Muscle of leg (tissue), 11 donors: ENCODE measurements around the gene CLMN. TPM values are rescaled to one million over a fixed set of nuclear protein-coding genes. Genes with fewer than 3 reads are reported as not detected.
A peak's percentile ranks its signal among the peaks of the same experiment; 100 is the strongest.

Source experiments
- DNase-seq: peaks from one replicate; pipeline ENCODE4 v3.0.0; 2013
- H3K27ac ChIP-seq: one replicate; pipeline ENCODE4 v1.5.1; 2013; ENCODE audit warnings: mild to moderate bottlenecking, low read length, control low read depth
- H3K27me3 ChIP-seq: one replicate; pipeline ENCODE4 v1.6.1; 2013; ENCODE audit warnings: low read length; ENCODE audit not compliant: control insufficient read depth, insufficient read depth
- H3K36me3 ChIP-seq: one replicate; pipeline ENCODE4 v1.6.1; 2013; ENCODE audit warnings: low read length; ENCODE audit not compliant: control insufficient read depth, insufficient read depth
- H3K4me1 ChIP-seq: one replicate; pipeline ENCODE4 v1.6.1; 2013; ENCODE audit warnings: low read length; ENCODE audit not compliant: control insufficient read depth, insufficient read depth
- H3K4me3 ChIP-seq: one replicate; pipeline ENCODE4 v1.5.1; 2013; ENCODE audit warnings: low read length, control low read depth
- H3K9me3 ChIP-seq: replicated peaks from 2 replicates; pipeline ENCODE4 v1.6.1; 2013; ENCODE audit warnings: low read depth, low read length; ENCODE audit not compliant: control insufficient read depth
- WGBS: methylation state at CpG from one replicate; pipeline ENCODE4 v1.1.5; 2013; ENCODE audit warnings: missing lambda C conversion rate; ENCODE audit not compliant: insufficient coverage; 5-methylcytosine and 5-hydroxymethylcytosine counted together
- polyA plus RNA-seq, 8 donors: library from polyadenylated mRNA; unstranded; fragments of 120-200 nt; gene quantifications; one replicate each; pipeline versions ENCODE4 v1.2.1 to v1.2.3, GENCODE V29; 2013; ENCODE audit warnings: inconsistent platforms in 1 of 8, low replicate concordance in 1 of 8; ENCODE audit not compliant: insufficient read length in 8 of 8, insufficient read depth in 1 of 8
- total RNA-seq: library from RNA; stranded (reverse); fragments of 120-200 nt; gene quantifications from one replicate; pipeline ENCODE4 v1.2.4, GENCODE V29; 2013

Gene CLMN
- total and polyA plus RNA-seq, 9 donors: 2.1 to 4.0 (median 2.8) TPM

DNA sequence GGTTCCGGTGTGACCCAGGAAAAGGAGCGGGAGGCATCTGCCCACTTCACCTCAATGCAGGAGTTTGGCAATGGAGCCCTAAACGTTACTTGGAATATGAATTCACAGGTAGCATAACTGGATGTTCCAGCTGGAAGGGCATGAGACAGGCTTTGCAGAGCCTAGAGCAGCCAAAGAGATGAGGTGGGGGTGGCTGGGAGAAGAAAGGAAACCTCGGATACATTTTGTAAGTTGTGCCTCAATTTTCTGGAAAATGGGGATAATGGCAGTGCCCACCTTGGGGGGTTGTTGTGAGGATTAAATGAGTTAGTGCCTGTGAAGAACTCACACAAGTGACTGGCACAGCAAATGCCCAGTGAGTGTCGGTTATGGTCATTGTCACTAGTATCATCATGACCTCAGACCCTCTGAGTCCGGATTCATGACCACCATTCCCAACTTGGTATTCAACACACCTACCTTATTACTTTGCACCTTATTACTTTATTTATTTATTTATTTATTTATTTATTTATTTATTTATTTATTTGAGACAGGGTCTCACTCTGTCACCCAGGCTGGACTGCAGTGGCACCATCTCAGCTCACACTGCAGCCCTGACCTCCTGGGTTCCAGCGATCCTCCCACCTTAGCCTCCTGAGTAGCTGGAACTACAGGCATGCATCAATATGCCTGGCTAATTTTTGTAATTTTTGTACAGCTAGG, 56.0 kb downstream of the CLMN start:
- Histone ChIP-seq H3K27ac (no peak overlapping the region), H3K36me3 (no peaks in the 10 kb centered on the region), H3K4me3 (no peak overlapping the region), H3K9me3 (no peaks in the 10 kb centered on the region), H3K4me1 (peaks cover 41% of the 10 kb centered on the region), H3K27me3 (peaks cover 2% of the 10 kb centered on the region)
- no peak for DNase-seq
- WGBS: 92% methylated on average over 5 of the region's 7 CpGs

DNA sequence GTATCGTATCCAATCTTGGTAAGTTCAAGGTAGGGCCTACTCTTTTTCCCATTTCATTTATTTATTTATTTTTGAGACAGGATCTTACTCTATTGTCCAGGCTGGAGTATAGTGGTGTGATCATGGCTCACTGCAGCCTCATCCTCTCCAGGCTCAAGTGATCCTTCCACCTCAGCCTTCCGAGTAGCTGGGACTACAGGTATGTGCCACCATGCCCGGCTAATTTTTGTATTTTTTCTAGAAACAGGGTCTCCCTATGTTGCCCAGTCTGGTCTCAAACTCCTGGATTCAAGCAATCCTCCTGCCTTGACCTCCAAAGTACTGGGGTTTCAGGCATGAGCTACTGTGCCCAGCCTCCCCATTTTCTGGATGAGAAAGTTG, 57.2 kb downstream of the CLMN start:
- H3K4me3 ChIP-seq: no peak overlapping the region
- H3K9me3 ChIP-seq: no peaks in the 10 kb centered on the region
- no peak for DNase-seq
- no peak overlapping the region for H3K27ac ChIP-seq
- WGBS: 90% methylated on average over 2 of the region's 3 CpGs
- peaks cover 2% of the 10 kb centered on the region for H3K27me3 ChIP-seq
- H3K4me1 ChIP-seq: peaks cover 41% of the 10 kb centered on the region
- H3K36me3 ChIP-seq: no peaks in the 10 kb centered on the region

DNA sequence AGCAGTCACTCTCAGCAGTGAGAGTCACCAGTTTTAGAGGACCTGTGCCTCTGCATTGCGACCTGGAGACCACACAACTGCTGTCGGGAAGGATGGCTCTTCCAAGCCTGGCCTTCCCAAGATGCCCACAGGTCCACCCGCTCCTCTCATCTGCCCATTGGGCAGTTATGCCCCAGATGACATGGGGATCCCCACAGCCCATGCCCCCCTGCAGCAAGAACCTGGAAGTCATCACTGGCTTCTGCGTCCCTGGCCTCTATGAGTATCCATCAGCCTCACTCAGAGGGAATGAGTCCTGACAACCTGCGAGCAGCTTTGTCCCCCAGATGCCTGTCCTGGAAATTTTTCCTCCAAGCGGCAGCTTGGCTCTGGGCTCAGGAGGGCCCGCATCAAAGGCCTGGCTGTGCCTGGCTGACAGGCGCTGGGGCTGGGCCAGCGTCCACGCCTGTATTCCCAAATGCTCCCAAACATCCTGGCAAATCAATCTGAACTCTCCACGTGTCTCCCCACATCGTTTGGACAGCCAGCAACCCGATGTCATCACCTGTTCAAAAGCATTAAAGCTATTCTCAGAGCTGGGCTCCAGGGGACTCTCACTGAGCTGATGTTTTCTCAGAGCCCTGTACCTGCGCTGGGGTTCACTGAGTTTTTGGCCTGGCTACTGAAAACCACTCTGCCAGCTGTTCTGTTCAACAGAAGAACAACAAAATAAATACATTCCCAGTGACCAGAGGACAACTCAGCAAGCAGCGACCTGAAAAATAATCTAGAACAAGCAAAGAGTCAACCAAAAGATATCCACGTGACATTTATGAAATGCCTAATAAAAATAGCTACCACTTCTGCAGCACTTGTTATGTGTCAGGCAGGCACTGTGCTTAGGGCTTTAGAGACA, 57.8 kb downstream of the CLMN start:
- 36% methylated on average over 14 of the region's 16 CpGs for WGBS
- DNase-seq: peak; percentile 71
- H3K27me3 ChIP-seq: peaks cover 2% of the 10 kb centered on the region
- no peaks in the 10 kb centered on the region for H3K9me3 ChIP-seq
- peaks cover 41% of the 10 kb centered on the region for H3K4me1 ChIP-seq
- H3K4me3 ChIP-seq: no peak overlapping the region
- H3K27ac ChIP-seq: no peak overlapping the region
- no peaks in the 10 kb centered on the region for H3K36me3 ChIP-seq

DNA sequence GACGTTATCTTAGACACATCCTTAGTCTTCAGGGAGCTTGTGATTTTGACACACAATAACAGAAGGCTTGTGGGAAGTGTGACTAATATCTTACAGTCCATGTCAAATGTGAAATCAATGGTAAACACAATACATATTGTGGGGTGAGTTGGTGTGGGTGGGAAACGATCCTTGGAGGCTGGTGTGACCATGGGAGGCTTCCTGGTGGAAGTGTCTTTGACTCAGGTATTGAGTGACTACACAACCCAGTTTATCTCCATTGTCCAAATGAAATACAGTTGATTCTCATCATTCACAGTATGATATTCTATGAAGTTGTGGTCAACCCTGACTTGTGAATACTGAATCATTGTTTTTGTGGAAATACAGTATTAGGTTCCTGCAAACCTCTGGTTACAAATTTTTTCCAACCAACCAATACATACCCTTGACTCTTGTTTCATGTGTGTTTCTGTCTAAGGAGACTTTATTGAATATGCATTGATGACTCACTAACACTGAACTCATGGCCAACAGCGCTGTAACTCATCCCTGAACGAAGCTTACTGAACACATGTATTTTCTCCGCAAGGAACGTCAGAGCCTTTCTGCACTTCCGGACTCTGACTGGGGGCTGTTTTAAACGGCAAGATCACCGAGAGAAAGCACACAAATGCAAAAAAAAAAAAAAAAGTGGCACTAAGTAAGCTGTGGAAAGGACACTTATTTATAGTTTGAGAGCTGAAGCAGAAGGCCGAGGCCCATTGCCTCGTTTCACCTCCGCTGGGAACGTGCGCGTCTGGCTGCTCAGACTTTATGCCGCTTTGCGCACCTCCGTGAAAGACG, 59.0 kb downstream of the CLMN start:
- 55% methylated on average over 12 of the region's 19 CpGs for WGBS
- peak; percentile 75 for DNase-seq
- H3K27ac ChIP-seq: no peak overlapping the region

DNA sequence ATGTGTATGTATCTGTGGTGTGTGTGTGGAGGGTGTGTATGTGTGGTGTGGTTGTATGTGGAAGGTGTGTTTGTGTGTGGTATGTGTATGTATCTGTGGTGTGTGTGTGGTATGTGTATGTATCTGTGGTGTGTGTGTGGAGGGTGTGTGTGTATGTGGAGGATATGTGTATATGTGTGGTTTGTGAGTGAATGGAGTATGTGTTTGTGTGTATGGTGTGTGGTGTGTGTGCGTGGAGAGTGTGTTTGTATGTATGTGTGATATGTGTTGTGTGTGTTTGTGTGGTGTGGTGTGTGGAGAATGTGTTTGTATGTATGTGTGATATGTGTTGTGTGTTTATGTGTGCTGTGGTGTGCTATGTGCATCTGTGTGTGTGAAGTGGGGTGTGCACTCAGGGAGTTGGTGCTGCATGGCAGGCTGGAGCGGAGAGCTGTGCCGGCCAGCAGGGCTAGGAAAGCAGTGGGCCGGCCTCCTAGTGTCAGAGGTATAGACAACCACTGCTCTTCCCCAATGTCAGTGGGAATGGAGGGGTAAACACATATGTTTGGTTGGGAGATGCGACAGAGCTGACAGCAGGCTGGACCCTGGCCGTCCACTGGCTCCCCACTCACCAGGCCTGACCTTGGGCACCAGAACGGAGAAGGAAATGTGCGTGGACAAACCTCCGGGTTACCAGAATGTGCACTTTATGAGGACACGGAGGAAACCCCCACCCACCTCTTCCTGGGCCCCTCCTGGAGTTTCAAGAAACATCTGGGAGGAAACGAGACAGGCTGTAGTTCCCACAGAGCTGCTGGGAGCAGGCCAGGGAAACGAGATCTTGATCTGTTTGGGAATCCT, 60.7 kb downstream of the CLMN start:
- peak; percentile 60 for DNase-seq
- Histone ChIP-seq H3K4me1 (peaks cover 32% of the 10 kb centered on the region), H3K27ac (no peak overlapping the region), H3K36me3 (no peaks in the 10 kb centered on the region), H3K9me3 (no peaks in the 10 kb centered on the region), H3K27me3 (peaks cover 4% of the 10 kb centered on the region), H3K4me3 (no peak overlapping the region)
- 55% methylated on average over 2 of the region's 12 CpGs for WGBS

More for the DNA sequence above, 59.0 kb downstream of the CLMN start:
- Histone ChIP-seq H3K4me1 (peaks cover 39% of the 10 kb centered on the region), H3K4me3 (no peak overlapping the region), H3K9me3 (no peaks in the 10 kb centered on the region), H3K27me3 (peaks cover 2% of the 10 kb centered on the region), H3K36me3 (no peaks in the 10 kb centered on the region)

DNA sequence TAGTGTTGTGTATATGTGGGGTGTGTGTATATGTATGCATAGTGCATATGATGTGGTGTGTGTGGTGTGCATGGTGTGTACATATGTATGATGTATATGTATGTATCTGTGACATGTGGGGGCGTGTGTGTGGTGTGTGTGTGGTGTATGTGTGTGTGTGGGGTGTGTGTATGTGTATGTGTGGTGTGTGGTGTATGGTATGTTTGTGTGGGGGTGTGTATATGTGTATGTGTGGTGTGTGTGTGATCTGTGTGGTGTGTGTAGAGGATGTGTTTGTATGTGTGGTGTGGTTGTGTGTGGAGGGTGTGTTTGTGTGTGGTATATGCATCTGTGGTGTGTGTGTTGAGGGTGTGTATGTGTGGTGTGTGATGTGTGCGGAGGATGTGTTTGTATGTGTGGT, 61.6 kb downstream of the CLMN start:
- WGBS: 96% methylated on average over 2 of the region's 2 CpGs
- peaks cover 2% of the 10 kb centered on the region for H3K27me3 ChIP-seq
- no peaks in the 10 kb centered on the region for H3K9me3 ChIP-seq
- H3K27ac ChIP-seq: no peak overlapping the region
- DNase-seq: no peak
- no peak overlapping the region for H3K4me3 ChIP-seq
- peaks cover 35% of the 10 kb centered on the region for H3K4me1 ChIP-seq
- no peaks in the 10 kb centered on the region for H3K36me3 ChIP-seq

DNA sequence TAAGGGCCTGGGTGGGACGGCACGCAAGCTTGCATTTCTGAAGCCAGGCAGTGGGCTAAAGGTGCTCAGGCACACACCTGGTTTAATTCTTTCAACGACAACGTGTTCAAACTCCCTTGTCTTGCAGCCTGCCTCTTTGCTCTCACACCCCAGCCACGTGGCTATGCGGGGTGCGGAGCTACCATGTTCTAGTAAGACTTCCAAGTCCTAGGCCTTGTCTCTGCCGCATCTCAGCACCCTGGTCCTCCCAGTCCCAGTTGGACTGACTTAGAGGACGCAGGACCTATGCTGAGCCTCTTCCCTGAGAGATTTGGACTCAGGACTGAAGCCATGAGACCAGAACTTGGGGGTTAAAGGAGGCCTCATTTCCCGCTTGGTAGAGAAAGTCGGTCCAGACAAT, 62.2 kb downstream of the CLMN start:
- DNase-seq: no peak
- H3K9me3 ChIP-seq: no peaks in the 10 kb centered on the region
- H3K36me3 ChIP-seq: no peaks in the 10 kb centered on the region
- peaks cover 2% of the 10 kb centered on the region for H3K27me3 ChIP-seq
- peaks cover 32% of the 10 kb centered on the region for H3K4me1 ChIP-seq
- no peak overlapping the region for H3K27ac ChIP-seq
- WGBS: 85% methylated on average over 11 of the region's 11 CpGs
- no peak overlapping the region for H3K4me3 ChIP-seq

DNA sequence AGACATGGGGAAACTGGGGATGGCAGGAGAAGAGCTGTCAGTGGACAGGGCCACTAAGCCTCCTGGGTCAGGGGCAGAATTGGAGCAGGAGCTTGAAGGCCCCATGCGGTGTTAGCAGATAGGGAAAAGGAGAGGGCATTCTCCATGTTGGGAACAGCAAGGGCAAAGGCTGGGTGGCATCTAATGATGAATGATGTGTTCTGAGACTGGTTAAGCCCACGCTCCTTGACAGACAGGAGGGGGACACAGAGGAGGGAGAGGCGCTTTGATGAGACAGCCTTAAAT, 63.0 kb downstream of the CLMN start:
- no peak for DNase-seq
- H3K9me3 ChIP-seq: no peaks in the 10 kb centered on the region
- no peak overlapping the region for H3K4me3 ChIP-seq
- no peak overlapping the region for H3K27ac ChIP-seq
- no peaks in the 10 kb centered on the region for H3K36me3 ChIP-seq
- H3K4me1 ChIP-seq: peaks cover 24% of the 10 kb centered on the region
- peaks cover 2% of the 10 kb centered on the region for H3K27me3 ChIP-seq
- 100% methylated on average over 3 of the region's 3 CpGs for WGBS

DNA sequence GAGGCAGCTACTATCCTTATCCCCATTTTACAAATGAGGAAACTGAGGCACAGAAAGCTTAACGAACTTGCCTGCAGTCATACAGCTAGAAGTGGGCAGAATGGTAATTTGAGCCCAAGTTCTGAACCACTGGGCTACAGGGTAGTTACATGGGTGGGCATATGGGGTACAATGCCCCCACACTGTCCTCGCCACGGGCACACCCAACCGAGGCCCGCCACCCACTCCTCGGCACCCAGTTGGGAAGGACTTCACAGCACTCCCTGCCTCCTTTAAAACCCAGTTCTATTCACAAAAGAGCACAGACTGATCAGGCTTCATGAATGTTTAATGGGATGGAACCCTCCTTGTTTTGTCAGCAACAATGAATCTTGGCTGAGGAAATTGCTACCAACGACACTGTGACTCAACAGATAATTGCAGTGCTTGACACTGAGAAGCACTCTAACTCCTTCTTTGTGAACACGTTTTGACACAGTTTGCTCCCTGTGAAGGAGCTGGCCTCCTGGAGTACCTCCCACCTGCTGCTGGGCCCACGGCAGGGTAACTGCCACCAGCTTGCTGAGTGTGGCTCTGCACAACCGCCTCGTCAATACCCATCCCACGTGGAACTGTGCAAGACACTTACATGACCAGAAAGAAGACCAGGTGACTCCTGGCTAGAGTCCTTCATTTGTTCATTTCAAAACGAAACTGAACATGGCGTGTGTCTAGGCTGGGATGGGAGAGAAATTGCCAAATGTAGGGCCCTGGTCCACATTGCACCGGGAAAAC, 63.5 kb downstream of the CLMN start:
- DNase-seq: no peak
- H3K4me1 ChIP-seq: peaks cover 19% of the 10 kb centered on the region
- 73% methylated on average over 12 of the region's 15 CpGs for WGBS

More for the DNA sequence above, 63.5 kb downstream of the CLMN start:
- Histone ChIP-seq H3K27ac (no peak overlapping the region), H3K27me3 (peaks cover 2% of the 10 kb centered on the region), H3K9me3 (no peaks in the 10 kb centered on the region), H3K4me3 (no peak overlapping the region), H3K36me3 (no peaks in the 10 kb centered on the region)
